Erythroblast (primary cell): ENCODE results near the gene PLTP.

Source experiments
- GATA1 ChIP-seq: IDR thresholded peaks from 2 replicates; pipeline ENCODE4 v1.6.1; 2011; ENCODE audit warnings: low read depth, mild to moderate bottlenecking, control low read depth, low read length, moderate library complexity
- POLR2A ChIP-seq: IDR thresholded peaks from 2 replicates; pipeline ENCODE4 v1.6.1; 2011; ENCODE audit warnings: mild to moderate bottlenecking, low read length

DNA sequence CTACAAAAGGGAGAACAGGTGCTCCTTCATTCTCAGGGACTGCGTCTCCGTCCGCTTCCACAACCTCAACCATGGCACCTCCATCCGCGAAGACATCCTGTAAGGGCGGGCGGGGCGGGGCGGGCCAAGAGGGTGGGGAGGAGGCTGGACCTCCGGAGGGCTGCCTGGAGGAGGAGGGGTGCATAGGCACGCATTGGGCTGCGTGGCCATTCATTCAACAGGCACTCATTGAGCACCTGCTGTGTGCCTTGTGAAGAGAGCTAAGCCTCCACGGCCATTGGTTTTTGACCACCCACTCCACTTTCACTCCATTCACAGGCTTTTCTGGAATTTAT, 54.1 kb downstream of the PLTP start:
- TF ChIP-seq POLR2A (no peak), GATA1 (no peak)
